Upper lobe of left lung (tissue), 4 donors: ENCODE measurements around the gene ACTA2.

ENCODE experiments used
- CTCF ChIP-seq, 6 experiments: fragments of 450-650 bp in 4 of 6; fragments of 200-600 bp in 2 of 6; sonication (generic) in 2 of 6; IDR thresholded peaks; one replicate each; pipeline ENCODE4 v1.5.1; 2016 to 2019; ENCODE audit warnings: antibody characterized with exemption in 6 of 6
- POLR2A ChIP-seq, 4 donors: fragments of 450-650 bp; IDR thresholded peaks; one replicate each; pipeline ENCODE4 v1.5.1; 2016 to 2017; ENCODE audit warnings: antibody characterized with exemption in 4 of 4, mild to moderate bottlenecking in 2 of 4
- POLR2AphosphoS5 ChIP-seq, 2 donors: sonication (generic); formaldehyde crosslinking; IDR thresholded peaks; one replicate each; pipeline ENCODE4 v1.5.1; 2017; ENCODE audit warnings: antibody characterized with exemption in 2 of 2

DNA sequence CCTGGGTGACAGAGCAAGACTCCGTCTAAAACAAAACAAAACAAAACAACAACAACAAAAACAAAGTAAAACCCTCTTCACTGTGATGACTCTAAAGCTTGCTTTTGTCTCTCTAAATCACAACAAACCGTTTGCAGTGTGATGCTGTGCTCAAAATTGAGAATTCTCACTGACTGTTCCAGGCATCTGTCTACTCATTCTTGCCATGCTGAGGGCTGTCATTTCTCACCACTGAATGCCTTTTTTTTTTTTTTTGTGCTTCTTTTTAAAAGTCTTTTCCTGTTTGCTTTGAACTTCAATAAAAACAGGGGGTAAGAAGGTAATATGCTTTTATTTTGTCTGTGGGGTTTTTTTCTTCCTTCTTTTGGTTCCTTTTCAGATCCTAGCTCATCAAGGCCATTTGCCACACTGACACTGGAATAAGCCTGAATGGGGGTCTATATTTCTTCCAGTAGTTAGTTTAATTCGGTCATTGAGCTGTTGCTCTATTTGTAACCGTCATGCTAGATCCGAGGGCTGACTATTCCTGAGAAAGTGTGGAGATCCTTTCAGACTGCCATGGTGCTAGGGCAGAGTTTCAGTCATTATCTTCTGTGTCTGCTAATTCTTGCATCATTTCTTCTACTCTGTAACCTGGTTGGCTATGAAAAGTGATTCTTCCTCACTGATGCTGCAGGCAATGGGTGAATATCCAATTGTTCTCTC lies 48.6 kb upstream of the ACTA2 start:
- TF ChIP-seq POLR2A (IDR thresholded peaks at IDR 0.05) (no peak), CTCF (IDR thresholded peaks at IDR 0.05) (no peak), POLR2AphosphoS5 (IDR thresholded peaks at IDR 0.05) (no peak)
